GM12875 (cell line): ENCODE data around the gene SDK1.

Experiments used
- H3K4me3 ChIP-seq: one replicate; pipeline ENCODE4 v1.5.1; 2011; ENCODE audit warnings: low read depth, low read length, control low read depth
- TF ChIP-seq, protein P1 (sequence below): IDR thresholded peaks from 2 replicates; pipeline ENCODE4 v1.5.1; 2011; ENCODE audit warnings: low read depth, mild to moderate bottlenecking, control low read depth, inconsistent platforms, low read length, moderate library complexity, borderline replicate concordance; ENCODE audit not compliant: insufficient read depth

Gene SDK1

DNA sequence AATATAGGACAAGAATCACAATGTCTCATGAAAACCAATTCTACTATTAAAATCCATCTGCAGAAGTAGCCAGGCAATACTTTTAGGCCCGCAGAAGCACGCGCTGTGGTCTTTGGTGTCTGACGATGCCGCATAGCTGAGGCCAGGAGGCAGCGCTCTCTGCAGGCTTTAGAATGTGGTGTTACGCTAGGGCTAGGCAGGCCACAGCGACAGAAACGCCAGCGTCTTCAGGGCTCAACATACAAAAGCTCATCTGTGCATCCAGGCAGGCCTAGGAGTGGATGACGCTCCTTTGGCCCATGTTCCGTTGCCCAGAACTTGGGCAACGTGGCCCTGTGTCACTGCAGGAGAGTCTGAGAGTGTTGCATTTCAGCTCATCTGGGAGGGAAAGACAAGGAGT lies 779.9 kb downstream of the SDK1 start:
- TF ChIP-seq, protein P1, sequence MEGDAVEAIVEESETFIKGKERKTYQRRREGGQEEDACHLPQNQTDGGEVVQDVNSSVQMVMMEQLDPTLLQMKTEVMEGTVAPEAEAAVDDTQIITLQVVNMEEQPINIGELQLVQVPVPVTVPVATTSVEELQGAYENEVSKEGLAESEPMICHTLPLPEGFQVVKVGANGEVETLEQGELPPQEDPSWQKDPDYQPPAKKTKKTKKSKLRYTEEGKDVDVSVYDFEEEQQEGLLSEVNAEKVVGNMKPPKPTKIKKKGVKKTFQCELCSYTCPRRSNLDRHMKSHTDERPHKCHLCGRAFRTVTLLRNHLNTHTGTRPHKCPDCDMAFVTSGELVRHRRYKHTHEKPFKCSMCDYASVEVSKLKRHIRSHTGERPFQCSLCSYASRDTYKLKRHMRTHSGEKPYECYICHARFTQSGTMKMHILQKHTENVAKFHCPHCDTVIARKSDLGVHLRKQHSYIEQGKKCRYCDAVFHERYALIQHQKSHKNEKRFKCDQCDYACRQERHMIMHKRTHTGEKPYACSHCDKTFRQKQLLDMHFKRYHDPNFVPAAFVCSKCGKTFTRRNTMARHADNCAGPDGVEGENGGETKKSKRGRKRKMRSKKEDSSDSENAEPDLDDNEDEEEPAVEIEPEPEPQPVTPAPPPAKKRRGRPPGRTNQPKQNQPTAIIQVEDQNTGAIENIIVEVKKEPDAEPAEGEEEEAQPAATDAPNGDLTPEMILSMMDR, result no peak
- no peak overlapping the region for H3K4me3 ChIP-seq

DNA sequence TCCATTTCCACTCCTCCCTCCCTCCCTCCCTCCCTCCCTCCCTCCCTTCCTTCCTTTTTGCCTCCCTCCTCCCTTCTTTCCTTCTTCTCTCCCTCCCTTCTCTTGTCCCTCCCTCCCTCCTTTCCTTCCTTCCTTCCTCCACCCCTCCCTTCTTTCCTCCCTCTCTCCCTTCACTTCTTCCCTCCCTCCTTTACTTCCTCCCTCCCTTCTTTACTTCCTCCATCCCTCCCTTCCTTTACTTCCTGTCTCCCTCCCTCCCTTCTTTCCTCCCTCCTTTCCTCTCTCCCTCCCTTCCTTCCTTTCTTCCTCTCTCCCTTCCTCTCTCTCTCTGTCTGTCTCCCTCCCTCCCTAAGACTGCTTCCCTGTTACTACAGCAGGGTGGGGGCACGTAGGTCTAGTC lies 782.5 kb downstream of the SDK1 start:
- H3K4me3 ChIP-seq, result no peak overlapping the region
- TF ChIP-seq, protein P1, result no peak

DNA sequence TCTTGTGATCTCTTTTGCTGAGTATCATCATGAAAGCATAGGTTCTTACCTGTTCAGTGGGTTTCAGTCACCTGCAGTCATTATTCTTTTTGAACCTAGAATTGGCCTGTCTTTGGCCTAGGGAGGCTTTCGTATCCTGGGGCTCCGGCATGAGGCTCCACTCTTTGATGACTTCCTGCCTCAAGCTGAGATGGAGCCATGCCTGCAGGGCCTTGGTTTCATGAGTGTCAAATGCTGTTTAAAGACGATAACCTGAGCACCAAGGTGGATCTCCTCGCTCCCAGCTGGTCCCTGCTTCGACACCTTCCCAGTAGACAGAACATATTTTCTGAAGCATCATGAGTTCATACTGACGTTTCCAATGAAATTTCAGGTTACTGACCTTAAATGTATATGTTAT lies 783.2 kb downstream of the SDK1 start:
- TF ChIP-seq, protein P1, result no peak
- no peak overlapping the region for H3K4me3 ChIP-seq

DNA sequence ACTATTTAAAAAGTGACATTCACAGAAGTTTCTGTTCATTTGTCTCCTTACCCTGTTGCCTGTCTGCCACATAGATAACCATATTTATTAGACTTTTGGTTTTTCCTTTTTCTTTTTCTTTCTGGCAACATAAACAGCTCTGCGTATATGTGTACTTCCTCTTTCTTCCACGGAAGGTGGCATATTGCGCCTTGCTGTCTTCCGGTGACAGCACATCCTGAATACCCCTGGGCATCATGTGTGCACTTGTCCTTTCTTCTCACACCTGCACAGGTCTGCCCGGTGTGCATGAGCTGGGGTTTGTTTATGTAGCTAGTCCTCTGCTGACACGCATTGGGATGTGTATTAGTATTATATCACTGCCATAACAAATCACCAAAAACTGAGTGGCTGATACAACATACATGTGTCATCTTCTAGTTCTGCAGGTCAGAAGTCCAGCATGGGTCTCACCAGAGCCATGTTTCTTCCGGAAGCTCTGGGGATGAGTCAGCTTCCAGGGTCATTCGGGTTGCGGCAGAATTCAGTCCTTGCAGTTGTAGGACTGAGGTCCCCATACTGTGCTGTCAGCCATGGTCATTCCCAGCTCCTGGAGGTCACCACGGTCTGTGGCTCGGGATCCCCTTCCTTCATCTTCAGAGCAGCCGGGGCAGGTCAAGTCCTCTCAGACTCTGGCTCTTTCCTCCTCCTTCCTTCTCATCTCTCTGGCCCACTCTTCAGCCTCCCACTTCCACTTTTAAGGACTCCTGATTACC lies 785.1 kb downstream of the SDK1 start:
- TF ChIP-seq, protein P1, result no peak
- no peak overlapping the region for H3K4me3 ChIP-seq

DNA sequence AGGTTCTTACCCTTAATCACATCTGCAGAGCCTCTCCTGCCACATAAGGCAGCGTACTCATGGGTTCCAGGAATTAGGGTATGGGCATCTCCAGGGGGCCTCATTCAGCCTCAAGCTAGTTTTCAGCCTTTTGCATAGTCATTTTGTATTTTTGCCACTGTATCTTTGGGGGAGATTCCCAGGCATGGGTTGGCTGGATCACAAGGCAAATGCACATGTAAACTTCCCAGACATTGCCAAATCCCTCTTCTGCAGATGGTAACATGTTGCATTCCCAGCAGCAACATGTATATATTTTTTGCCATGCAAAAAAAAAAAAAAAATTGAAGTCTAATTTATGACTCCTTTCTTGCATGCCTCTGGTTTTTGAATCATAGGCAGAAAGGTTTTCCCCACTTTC lies 785.7 kb downstream of the SDK1 start:
- TF ChIP-seq, protein P1, result no peak
- no peak overlapping the region for H3K4me3 ChIP-seq

DNA sequence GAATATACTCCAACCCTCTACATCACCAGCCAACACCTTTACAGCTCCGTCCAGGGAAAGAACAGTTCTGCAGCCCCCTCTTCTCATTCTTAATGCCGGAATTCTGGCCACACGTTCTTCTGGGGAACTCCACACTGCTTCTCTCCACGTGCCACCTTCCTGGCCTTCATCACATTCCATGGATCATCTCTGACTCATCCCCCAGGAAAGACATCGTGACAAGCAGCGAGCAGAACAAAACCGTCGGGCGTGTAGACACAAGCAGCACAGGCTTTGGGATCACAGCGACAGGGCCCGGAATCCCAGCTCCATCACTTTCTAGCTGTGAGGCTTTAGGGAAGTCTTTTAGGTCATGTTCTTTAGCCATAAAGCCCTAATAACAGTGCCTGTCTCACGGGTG lies 790.7 kb downstream of the SDK1 start:
- TF ChIP-seq, protein P1, result no peak
- no peak overlapping the region for H3K4me3 ChIP-seq

DNA sequence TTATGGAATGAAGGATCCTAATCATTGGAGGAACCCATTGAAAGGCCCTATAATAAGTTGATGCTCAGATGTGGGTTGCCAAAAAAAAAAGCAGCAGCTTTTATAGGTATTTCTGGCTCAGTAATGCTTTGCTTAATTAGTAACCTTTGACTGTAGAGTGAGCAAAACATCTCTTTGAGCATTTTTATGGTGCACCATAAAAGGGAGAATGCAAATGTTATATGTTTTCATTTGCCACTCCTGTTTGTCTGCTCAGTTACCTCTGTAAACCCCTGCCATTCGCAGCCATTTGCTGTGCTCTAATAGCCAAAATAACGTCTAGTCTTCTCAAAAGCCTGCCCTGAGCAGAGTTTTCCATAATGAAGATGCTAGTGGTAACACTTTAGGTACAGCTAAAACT lies 792.0 kb downstream of the SDK1 start:
- TF ChIP-seq, protein P1, result no peak
- H3K4me3 ChIP-seq, result no peak overlapping the region
